ENCODE results near the gene TOPBP1. TPM values are rescaled to one million over a fixed set of nuclear protein-coding genes. Genes with fewer than 3 reads are reported as not detected.
"Not testable (repeated sequence)": the region's sequence is repeated elsewhere in the genome, so short reads cannot be mapped to it uniquely, and the experiment has no call there.

The TOPBP1 gene
- total RNA-seq, 2 experiments from 2014 or later, result 29.1 to 32.4 TPM

- POLR2A ChIA-PET, result no interaction called here
- Histone ChIP-seq H3K4me3 (ENCODE audit: low read length) (no peak overlapping the region), H3K27ac (ENCODE audit: low read depth in 1 of 2, low read length in 2 of 2) (no peak overlapping the region), H3K4me1 (ENCODE audit: insufficient read depth, low read length) (no peaks in the 10 kb centered on the region), H3K36me3 (ENCODE audit: insufficient read depth, low read length) (no peaks in the 10 kb centered on the region), H3K27me3 (ENCODE audit: control insufficient read depth in 1 of 2, insufficient read depth in 2 of 2, low read length in 2 of 2) (no peaks in the 10 kb centered on the region), H3K9me3 (ENCODE audit: control insufficient read depth in 1 of 2, insufficient read depth in 1 of 2, low read length in 2 of 2) (peaks cover 0 to under 1% of the 10 kb centered on the region in 2 experiments)
- H3K4me3 Mint-ChIP-seq, result no peak overlapping the region
- H3K27me3 Mint-ChIP-seq, result no peaks in the 10 kb centered on the region
- no peaks in the 10 kb centered on the region for H3K4me1 Mint-ChIP-seq (ENCODE audit: low read depth)
- ATAC-seq (ENCODE audit: poor library complexity) (no peak), DNase-seq (no peak)
- intact Hi-C loops (cut with DNase I, micrococcal nuclease), result no loop called here
- no peaks in the 10 kb centered on the region for H3K9me3 Mint-ChIP-seq
- no peaks in the 10 kb centered on the region for H3K36me3 Mint-ChIP-seq (ENCODE audit: low read depth)
- TF ChIP-seq CTCF (IDR thresholded peaks at IDR 0.05), result no peak
- no peak overlapping the region for H3K27ac Mint-ChIP-seq
- CTCF ChIA-PET, result no interaction called here
Measured at GRCh38 chr3:133693821-133694220, 32.1 kb upstream of the TOPBP1 start.

DNA sequence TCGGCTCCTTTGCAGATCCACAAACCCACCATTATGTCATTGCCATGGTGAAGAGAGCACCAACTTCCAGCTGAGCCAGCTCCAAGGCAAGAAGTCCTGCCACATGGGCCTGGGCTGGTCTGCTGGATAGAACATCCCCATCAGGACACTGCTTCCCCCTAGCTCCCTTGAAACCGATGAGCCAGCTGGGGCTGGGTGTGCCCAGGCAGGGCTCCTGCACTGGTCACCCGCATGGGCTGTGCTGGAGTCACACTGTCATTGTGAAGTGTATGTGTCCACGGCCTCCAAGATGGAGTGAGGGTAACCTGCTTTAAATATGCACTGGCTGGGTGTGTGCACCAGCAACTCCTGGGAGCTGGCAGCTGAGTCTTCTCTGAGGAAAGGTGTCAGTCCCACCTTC is 31.0 kb upstream of the TOPBP1 start:
- intact Hi-C loops (cut with DNase I, micrococcal nuclease), result no loop called here
- Histone ChIP-seq H3K36me3 (ENCODE audit: insufficient read depth, low read length) (no peaks in the 10 kb centered on the region), H3K27ac (ENCODE audit: low read depth in 1 of 2, low read length in 2 of 2) (no peak overlapping the region), H3K4me1 (ENCODE audit: insufficient read depth, low read length) (no peaks in the 10 kb centered on the region), H3K9me3 (ENCODE audit: control insufficient read depth in 1 of 2, insufficient read depth in 1 of 2, low read length in 2 of 2) (no peaks in the 10 kb centered on the region), H3K4me3 (ENCODE audit: low read length) (no peak overlapping the region), H3K27me3 (ENCODE audit: control insufficient read depth in 1 of 2, insufficient read depth in 2 of 2, low read length in 2 of 2) (no peaks in the 10 kb centered on the region)
- no peaks in the 10 kb centered on the region for H3K27me3 Mint-ChIP-seq
- no peaks in the 10 kb centered on the region for H3K9me3 Mint-ChIP-seq
- DNase-seq (no peak), ATAC-seq (ENCODE audit: poor library complexity) (no peak)
- H3K4me1 Mint-ChIP-seq (ENCODE audit: low read depth), result no peaks in the 10 kb centered on the region
- no peak overlapping the region for H3K27ac Mint-ChIP-seq
- H3K36me3 Mint-ChIP-seq (ENCODE audit: low read depth), result no peaks in the 10 kb centered on the region
- TF ChIP-seq CTCF (IDR thresholded peaks at IDR 0.05), result no peak
- POLR2A ChIA-PET, result no interaction called here
- H3K4me3 Mint-ChIP-seq, result no peak overlapping the region
- CTCF ChIA-PET, result no interaction called here

DNA sequence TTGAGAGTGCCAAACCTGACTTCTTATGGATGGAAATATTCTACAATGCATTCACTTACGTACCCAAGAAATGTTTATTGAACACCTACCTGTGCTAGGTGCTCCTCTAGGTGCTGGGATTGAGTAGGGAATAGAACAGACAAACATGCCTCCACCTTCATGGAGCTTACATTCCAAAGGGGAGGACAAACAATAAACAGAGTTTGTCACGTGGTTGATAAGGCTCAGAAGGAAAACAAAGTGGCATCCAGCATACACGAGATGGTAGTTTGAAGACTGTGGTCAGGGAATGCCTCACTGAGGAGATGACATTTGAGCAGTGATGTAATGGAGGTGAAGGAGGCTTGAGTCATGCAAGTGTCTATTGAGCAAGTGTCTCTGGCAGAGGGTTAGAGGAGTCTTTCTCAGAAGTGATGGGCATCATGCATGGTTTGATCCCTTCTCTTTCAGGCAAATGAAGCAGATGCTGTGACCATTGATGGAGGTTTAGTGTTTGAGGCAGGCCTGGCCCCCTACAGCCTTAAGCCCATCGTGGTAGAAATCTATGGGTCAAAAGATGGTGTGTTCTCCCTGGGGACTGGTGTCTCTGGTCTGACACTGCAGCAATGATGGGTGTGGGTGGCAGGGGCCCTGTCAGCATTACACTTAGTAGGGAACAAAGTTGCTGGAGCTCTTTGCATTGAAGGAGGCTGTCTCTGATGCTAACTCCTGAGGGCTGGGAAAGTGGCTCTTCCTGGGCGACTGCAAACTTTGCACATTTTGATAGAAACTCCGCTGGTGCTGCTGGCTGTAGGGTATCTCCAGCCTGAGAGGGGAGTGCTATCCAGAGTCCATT is 29.7 kb upstream of the TOPBP1 start:
- ATAC-seq (ENCODE audit: poor library complexity) (no peak), DNase-seq (no peak)
- Histone ChIP-seq H3K27ac (ENCODE audit: low read depth in 1 of 2, low read length in 2 of 2) (no peak overlapping the region), H3K36me3 (ENCODE audit: insufficient read depth, low read length) (no peaks in the 10 kb centered on the region), H3K27me3 (ENCODE audit: control insufficient read depth in 1 of 2, insufficient read depth in 2 of 2, low read length in 2 of 2) (no peaks in the 10 kb centered on the region), H3K4me3 (ENCODE audit: low read length) (no peak overlapping the region), H3K4me1 (ENCODE audit: insufficient read depth, low read length) (no peaks in the 10 kb centered on the region), H3K9me3 (ENCODE audit: control insufficient read depth in 1 of 2, insufficient read depth in 1 of 2, low read length in 2 of 2) (no peaks in the 10 kb centered on the region)
- CTCF ChIA-PET, result no interaction called here
- H3K4me1 Mint-ChIP-seq (ENCODE audit: low read depth), result no peaks in the 10 kb centered on the region
- no peak overlapping the region for H3K27ac Mint-ChIP-seq
- no peaks in the 10 kb centered on the region for H3K9me3 Mint-ChIP-seq
- H3K4me3 Mint-ChIP-seq, result no peak overlapping the region
- no peaks in the 10 kb centered on the region for H3K27me3 Mint-ChIP-seq
- no peaks in the 10 kb centered on the region for H3K36me3 Mint-ChIP-seq (ENCODE audit: low read depth)
- POLR2A ChIA-PET, result no interaction called here
- intact Hi-C loops (cut with DNase I, micrococcal nuclease), result no loop called here
- no peak for TF ChIP-seq CTCF (IDR thresholded peaks at IDR 0.05)

DNA sequence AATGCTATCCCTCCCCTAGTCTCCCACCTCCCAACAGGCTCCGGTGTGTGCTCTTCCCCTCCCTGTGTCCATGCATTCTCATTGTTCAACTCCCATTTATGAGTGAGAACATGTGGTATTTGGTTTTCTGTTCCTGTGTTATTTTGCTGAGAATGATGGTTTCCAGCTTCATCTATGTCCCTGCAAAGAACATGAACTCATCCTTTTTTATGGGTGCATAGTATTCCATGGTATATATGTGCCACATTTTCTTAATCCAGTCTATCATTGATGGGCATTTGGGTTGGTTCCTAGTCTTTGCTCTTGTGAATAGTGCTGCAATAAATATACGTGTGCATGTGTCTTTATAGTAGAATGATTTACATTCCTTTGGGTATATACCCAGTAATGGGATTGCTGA is 16.3 kb upstream of the TOPBP1 start:
- intact Hi-C loops (cut with DNase I, micrococcal nuclease); H3K4me3 ChIP-seq (ENCODE audit: low read length); ATAC-seq (ENCODE audit: poor library complexity); H3K36me3 ChIP-seq (ENCODE audit: insufficient read depth, low read length); H3K9me3 Mint-ChIP-seq; DNase-seq; CTCF ChIA-PET; H3K27ac ChIP-seq (ENCODE audit: low read depth in 1 of 2, low read length in 2 of 2); H3K4me1 Mint-ChIP-seq (ENCODE audit: low read depth); H3K4me1 ChIP-seq (ENCODE audit: insufficient read depth, low read length); H3K4me3 Mint-ChIP-seq; H3K27ac Mint-ChIP-seq; H3K36me3 Mint-ChIP-seq (ENCODE audit: low read depth); POLR2A ChIA-PET: not testable (repeated sequence)
- peaks cover 86% of the 10 kb centered on the region for H3K27me3 Mint-ChIP-seq
- Histone ChIP-seq H3K9me3 (ENCODE audit: control insufficient read depth in 1 of 2, insufficient read depth in 1 of 2, low read length in 2 of 2) (peaks cover 0 to 16% of the 10 kb centered on the region in 2 experiments), H3K27me3 (ENCODE audit: control insufficient read depth in 1 of 2, insufficient read depth in 2 of 2, low read length in 2 of 2) (peaks cover 39 to 42% of the 10 kb centered on the region in 2 experiments)

Measured in CD4-positive, alpha-beta T cell (primary cell).